HG03378 (cell line): ENCODE measurements around the gene MAG.

Source experiments
- ATAC-seq: cut with Tn5 transposase; IDR thresholded peaks from one replicate; pipeline ENCODE4 v1.9.1; 2021; ENCODE audit warnings: mild to moderate bottlenecking, moderate library complexity; ENCODE audit not compliant: unreplicated experiment

MAG gene

DNA sequence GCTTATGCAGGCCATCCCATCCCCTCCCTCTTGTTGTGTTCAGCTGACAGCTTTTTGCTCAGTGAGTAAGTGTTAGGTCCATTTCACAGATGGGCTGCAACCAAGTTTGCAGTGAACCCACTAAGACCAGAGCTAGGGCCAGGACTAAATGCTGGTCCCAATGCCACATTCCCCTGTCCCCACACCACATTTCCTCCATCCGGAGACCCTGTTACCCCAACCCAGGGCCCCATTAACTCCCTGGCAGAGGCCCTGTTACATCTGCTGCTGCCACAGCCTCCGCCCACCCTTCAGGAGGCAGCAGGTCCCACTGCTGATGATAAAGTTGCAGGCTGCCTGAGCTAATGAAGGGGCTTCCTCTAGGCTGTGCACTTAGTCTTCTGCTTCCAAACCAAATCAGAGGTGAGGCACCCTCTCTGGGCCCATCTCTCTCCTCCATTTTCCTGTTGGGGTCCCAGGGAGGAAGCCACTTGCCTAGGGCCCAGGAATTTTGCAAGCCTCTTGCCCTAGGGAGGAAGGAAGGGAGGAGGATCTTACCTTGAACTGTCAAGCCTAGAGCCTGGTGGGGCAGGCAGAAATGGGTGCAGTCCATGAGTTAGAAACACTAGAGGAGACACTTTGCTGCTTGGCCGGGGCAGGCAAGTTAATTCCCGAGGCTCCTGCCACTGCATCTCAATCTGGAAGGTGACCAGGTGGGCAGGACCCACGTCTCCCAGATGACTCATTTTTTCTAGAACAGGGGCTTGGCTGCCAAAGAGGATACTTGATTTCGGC is 26.6 kb upstream of the MAG start:
- no peak for ATAC-seq

DNA sequence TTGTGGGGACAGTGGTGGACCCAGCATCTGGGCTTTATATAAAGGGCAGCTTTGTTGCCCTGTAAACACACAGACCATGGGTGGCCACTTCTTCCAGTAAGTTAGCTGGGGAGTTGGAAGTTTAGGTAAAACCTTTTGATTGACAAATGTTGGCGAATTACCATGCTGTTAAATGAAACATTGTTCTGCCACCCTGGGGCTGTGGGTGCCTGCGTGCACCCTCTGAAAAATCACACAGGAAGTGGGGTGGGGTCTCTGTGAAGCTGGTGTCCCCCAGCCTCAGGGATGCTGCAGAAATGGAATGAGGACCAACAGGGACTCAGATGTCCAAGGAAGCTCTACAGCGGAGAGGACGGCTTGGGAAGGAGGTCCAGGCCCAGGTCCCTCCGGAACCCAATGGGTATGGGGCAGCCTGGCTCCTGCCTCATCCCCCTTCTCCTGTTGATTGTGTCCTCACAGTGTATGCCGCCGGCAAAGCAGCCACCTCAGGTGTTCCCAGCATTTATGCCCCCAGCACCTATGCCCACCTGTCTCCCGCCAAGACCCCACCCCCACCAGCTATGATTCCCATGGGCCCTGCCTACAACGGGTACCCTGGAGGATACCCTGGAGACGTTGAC is 26.0 kb upstream of the MAG start:
- ATAC-seq: no peak

DNA sequence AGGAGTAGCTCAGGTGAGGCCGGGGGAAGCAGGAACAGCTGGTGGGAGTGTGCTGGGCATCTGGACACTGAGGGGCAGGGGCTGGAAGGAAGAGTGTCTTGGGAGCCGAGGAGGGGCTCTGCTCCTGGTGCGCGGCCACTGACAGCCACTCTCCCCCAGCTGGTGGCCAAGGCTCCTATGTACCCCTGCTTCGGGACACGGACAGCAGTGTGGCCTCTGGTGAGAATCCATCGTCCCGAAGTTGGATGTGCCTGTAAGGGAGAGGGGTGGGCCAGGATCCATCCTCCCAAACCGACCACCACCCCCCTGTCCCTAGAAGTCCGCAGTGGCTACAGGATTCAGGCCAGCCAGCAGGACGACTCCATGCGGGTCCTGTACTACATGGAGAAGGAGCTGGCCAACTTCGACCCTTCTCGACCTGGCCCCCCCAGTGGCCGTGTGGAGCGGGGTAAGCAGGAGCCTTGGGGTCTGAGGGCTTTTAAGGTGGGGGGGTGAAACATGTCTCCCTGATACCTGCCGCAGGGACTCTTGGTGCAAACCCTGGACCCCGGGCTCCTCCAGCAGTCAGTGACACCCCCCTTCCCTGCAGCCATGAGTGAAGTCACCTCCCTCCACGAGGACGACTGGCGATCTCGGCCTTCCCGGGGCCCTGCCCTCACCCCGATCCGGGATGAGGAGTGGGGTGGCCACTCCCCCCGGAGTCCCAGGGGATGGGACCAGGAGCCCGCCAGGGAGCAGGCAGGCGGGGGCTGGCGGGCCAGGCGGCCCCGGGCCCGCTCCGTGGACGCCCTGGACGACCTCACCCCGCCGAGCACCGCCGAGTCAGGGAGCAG is 25.2 kb upstream of the MAG start:
- no peak for ATAC-seq

DNA sequence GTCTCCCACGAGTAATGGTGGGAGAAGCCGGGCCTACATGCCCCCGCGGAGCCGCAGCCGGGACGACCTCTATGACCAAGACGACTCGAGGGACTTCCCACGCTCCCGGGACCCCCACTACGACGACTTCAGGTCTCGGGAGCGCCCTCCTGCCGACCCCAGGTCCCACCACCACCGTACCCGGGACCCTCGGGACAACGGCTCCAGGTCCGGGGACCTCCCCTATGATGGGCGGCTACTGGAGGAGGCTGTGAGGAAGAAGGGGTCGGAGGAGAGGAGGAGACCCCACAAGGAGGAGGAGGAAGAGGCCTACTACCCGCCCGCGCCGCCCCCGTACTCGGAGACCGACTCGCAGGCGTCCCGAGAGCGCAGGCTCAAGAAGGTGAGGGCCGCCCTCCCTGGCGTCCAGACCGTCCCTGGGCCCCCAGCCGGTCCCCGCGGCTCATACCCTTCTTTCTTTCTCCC is 24.6 kb upstream of the MAG start:
- ATAC-seq: no peak

DNA sequence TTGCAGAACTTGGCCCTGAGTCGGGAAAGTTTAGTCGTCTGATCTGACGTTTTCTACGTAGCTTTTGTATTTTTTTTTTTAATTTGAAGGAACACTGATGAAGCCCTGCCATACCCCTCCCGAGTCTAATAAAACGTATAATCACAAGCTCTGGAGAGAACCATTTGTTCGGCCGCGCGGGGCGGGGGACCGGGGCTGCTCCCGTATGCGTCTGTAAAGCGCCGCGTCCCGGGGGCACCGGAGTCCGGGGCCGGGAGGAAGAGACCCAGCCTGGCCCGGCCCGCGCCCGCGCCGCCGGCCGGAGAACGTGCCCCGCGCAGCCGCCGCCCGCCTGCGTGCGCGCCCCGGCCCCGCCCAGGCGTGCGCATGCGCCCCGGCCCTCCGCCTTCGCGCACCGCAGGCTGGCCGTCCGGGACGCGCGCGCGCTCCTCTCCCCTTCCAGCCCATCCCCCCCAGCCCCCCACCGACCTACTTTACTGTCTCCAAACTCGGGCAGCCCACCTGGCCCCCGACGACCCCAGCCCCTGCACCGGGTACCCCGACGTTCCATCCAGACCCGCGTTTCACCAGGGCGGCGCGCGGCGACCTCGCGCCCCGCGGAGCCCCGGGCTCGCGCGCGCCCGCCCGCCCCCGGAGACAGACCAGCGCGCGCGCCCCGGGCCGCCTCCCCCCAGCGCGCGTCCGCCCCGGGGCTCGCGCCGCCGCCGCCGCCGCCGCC is 24.0 kb upstream of the MAG start:
- no peak for ATAC-seq

DNA sequence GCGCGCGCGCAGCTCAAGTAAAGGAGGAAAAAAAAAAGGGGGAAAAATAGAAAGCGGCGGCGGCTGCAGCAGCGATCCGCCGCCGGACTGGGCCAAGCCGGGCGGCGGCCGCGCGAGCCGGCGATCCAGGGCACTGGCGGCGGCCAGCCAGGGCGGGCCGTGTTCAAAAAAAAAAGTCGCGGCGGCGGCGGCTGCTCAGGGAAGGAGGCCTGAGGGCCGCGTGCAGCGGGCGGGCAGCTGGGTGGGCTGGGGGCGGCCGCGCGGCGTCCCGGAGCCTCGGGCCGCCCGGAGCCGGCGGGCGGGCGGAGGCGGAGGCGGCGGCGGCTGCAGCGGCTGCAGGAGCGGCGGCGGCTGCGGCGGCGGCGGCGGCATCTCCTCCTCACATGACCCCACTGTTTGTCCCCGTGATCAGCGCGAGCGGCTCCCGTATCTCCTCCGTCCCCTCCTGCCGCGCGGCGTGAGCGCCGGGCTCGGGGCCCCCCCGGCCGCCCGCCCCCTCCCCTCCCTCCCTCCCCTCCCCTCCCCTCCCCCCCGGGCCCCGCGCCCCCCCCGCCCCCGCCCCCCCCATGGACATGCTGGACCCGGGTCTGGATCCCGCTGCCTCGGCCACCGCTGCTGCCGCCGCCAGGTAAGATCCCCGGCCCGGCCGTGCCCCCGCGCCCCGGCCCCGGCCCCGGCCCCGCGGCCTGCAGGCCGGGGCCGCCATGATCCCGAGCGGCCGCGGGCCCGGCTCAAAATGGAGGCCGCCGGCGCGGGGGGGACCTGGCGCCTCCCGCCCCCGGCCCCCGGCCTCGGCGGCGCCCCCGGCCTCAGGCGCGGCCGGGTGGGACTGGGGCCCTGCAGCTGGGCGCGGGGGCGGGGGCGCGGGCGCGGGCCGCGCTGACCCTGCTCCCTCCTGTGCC is 23.2 kb upstream of the MAG start, which contains the start of gene USF2:
TSS of gene USF2 (plus strand) at position 427 of the 902 bp plus-strand sequence. CDS start at position 567, 140 bp downstream.
- no peak for ATAC-seq

DNA sequence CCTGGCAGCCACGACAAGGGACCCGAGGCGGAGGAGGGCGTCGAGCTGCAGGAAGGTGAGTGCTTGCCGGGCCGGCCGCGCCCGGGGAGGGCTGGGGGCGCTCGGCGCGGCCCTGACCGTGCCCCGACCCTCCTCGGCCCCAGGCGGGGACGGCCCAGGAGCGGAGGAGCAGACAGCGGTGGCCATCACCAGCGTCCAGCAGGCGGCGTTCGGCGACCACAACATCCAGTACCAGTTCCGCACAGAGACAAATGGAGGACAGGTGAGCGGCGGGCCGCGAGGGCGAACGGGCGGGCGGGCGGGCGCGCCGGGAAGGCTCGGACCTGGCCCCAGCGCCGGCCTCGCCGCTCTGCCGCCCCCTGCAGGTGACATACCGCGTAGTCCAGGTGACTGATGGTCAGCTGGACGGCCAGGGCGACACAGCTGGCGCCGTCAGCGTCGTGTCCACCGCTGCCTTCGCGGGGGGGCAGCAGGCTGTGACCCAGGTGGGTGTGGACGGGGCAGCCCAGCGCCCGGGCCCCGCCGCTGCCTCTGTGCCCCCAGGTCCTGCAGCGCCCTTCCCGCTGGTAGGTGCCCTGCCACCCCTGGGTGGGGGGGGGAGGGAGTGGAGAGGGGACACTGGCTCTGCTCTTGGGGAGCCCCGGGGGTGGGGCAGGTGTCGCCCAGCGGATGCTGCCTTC is 22.4 kb upstream of the MAG start:
- ATAC-seq: peak; percentile 44

DNA sequence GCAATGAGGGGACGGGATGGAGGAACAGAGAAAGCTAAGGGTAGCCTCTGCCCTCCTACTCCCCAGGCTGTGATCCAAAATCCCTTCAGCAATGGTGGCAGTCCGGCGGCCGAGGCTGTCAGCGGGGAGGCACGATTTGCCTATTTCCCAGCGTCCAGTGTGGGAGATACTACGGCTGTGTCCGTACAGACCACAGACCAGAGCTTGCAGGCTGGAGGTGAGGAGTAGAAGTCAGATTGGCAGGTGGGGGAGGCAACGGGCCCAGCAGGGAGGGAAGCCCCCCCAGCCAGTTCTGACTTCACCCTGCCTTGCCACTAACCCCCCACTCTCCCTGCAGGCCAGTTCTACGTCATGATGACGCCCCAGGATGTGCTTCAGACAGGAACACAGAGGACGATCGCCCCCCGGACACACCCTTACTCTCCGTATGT is 21.6 kb upstream of the MAG start:
- ATAC-seq: no peak

DNA sequence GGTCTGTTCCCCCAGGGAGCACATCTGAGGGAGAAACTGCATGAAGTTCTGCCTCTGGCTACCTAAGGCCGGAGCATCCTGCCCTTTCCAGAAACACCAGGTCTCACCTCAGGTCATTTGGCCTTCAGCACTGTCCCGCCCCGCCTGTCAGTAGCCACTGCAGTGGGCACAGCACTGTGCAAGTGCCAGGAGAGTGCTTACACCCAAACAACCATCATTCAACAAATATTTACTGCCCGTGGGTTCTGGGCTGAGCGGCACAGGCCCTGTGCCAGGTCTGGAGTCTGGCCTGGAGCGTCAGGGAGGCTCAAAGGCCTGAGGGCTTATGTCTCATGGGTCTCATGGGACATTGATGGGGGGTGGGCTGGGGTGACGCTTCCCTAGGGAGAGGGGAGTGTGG is 20.4 kb upstream of the MAG start:
- no peak for ATAC-seq

DNA sequence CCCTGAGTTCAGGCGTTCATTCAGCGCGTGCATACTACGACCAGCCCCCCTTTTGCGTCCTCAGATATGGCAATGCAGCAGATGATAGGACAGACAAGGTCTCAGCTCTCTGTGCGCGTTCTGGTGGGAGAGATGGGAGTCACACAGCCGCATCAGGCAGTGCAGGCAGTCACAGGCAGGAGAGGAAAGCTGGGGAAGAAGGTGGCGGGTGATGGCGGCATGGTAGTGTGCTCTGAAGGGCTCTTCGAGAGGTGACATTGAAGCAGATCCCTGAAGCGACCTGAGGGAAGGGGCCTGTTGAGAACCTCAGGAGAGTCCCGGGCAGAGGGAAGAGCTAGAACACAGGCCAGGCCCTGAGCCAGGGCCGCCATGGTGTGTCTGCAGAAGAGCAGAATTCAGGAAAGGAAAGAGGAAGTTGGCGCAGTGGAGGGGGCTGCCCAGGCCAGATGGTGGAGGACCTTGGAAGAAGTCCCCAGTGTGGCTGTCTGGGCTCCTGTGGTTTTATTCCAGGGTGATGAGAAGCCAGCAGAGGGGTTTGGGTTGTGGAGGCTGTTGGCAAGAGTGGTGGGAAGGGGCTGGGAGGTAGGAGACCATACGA is 19.7 kb upstream of the MAG start:
- no peak for ATAC-seq

DNA sequence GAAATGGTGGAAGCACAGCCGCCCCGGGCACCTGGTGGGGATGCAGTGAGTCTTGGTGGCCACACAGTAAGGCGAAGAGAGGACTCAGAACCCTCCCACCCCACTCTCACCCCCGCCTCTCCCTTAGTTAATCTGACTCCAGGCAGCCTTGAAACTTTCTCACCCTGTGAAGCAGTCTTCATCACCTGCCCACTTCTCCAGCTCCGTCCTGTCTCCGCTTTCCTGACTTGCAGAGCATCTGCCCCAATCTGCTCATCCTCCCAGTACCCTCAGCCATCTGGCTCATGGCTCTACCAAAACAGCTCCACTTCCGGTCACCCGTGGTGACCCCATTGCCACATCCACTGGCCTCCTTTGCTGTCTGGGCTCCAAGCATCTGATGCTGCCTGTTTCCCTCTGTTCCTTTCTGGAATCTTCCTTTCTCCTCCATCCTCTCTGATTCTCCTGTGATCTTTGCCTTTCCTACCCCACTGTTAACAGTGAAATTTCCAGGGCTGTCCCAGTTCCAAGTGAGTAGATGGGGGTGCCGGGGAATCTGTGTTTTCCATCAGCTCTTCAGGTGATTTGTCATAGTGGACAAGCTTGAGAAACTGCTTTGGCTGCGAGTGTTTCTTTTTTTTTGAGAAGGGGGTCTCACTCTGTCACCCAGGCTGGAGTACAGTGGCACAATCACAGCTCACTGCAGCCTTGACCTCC is 18.9 kb upstream of the MAG start:
- no peak for ATAC-seq

DNA sequence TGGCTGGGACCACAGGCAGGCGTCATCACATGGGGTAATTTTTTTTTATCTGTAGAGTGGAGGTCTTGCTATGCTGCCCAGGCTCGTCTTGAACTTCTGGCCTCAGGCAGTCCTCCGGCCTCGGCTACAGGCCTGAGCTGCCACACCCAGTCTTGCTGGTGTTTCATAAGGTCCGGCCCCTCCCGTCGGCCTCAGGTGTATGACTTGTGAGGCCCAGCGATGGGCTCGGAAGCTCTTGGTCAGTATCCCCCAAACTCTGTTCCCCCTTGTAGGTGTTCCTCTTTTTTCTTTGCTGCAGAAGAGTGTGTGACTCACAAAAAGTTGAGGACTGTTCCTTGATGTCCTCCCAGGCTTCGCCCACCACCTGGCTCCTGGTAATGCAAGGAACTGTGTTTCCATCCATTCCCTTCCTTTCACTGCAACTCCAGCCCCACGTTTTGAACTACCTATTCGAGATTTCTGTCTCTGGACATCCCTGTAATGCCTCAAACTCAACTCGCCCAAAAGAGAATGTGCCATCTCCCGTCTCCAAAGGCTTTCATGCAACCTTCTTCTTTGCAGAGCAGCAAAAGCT is 18.2 kb upstream of the MAG start:
- no peak for ATAC-seq

DNA sequence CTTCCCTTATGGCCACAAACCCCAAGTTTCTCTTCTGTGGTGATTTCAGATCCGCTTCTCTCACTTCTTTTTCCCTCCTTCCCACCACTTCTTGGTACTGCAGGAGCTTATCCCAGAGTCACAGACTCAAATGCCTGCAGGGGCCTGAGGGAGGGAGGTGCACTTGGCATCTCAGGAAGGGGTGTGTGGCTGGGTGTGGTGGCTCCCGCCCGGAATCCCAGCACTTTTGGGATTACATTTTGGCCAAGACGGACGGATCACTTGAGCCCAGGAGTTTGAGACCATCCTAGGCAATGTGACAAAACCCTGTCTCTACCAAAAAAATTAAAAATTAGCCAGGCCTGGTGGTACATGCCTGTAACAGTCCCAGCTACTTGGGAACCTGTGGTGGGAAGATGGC is 17.6 kb upstream of the MAG start:
- ATAC-seq: no peak

DNA sequence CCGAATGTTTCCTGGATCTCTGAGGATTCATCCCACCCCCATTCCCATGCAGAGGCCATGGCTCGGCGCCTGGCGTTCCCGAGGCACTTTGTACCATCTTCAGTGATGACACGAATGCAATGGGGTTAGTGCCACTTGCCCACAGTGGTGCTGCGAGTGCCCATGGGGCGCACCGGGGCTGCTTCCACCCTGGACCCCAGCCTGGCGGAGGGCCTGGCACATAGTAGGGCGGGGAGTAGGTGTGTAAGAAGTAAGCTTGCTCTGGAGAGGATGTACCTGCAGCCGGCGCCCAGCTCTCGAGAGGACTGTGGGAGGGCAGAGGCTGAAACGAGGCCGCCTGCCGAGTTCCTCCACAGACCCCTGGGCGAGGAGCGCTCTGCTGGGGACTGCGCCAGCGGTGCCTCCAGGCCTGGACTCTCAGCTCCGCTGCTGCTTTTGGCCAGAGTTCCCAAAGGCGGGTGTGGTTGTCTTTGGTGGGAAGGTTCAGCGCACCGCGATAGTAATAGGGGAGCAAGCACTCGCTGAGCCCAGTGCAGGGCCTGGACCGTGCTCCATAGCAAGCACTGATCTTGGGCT is 15.2 kb upstream of the MAG start:
- no peak for ATAC-seq

DNA sequence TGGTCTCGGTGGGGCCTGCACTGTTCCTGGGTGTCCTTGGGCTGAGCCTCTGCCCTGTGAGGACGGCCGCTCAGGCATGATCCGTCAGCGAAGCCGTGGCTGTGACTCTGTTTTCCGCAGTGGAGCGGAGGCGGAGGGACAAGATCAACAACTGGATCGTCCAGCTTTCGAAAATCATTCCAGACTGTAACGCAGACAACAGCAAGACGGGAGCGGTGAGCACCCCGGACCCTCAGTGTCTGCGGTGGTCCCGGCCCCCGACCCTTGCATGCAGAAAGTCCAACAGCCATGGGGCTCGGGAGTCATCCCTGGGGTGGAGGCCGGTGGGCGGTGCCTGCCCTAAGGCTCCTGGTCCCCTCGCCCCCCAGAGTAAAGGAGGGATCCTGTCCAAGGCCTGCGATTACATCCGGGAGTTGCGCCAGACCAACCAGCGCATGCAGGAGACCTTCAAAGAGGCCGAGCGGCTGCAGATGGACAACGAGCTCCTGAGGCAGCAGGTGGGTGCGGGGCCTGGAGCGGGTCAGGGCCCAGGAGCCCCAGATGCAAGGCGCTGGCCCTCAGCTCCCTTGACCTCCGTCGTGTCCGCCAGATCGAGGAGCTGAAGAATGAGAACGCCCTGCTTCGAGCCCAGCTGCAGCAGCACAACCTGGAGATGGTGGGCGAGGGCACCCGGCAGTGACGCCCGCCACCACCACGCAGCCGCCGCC is 13.2 kb upstream of the MAG start:
- no peak for ATAC-seq

DNA sequence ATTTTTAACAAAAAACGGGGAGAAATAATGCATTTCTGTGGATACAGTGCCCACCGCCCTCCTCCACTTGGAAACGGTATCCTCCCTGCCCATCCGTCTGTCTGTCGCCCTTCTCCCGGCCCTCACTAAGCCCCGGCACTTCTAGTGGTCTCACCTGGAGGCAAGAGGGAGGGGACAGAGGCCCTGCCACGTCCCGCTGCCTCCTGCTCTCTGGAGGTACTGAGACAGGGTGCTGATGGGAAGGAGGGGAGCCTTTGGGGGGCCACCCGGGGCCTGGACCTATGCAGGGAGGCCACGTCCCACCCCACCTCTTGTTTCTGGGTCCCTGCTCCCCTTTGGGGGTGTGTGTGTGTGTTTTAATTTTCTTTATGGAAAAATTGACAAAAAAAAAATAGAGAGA is 12.6 kb upstream of the MAG start:
- no peak for ATAC-seq
